Gastroesophageal sphincter (tissue), 3 donors: Measurements from ENCODE around the gene MCM5.

Experiments
- POLR2A ChIP-seq, 2 donors: fragments of 450-650 bp; IDR thresholded peaks; one replicate each; pipeline ENCODE4 v1.6.1; 2017; ENCODE audit warnings: antibody characterized with exemption in 2 of 2, mild to moderate bottlenecking in 2 of 2, moderate library complexity in 1 of 2
- TF ChIP-seq, protein P1 (sequence below), 4 experiments: fragments of 200-600 bp in 2 of 4; fragments of 450-650 bp in 2 of 4; sonication (generic) in 1 of 4; IDR thresholded peaks; one replicate each; pipeline ENCODE4 v1.5.1; 2017 to 2019; ENCODE audit warnings: antibody characterized with exemption in 4 of 4, mild to moderate bottlenecking in 2 of 4, moderate library complexity in 2 of 4

DNA sequence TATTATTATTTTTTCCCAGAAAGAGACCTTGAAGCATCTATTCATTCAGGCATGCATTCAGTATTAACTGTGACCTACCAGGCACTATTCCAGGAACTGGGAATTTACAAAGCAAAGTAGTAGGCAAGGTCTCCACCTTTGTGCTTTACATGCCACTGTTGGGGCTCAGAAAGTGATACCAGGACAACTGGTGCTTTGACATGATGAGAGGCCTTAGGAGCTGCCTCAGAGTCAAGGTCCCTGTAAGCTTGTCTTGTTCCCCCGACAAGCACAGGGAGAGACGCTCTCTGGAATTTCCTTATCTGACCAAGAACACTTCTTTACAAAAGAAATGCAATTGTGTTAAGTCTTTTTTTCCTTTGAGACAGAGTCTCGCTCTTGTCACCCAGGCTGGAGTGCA, 21.3 kb upstream of the MCM5 start:
- TF ChIP-seq, protein P1, sequence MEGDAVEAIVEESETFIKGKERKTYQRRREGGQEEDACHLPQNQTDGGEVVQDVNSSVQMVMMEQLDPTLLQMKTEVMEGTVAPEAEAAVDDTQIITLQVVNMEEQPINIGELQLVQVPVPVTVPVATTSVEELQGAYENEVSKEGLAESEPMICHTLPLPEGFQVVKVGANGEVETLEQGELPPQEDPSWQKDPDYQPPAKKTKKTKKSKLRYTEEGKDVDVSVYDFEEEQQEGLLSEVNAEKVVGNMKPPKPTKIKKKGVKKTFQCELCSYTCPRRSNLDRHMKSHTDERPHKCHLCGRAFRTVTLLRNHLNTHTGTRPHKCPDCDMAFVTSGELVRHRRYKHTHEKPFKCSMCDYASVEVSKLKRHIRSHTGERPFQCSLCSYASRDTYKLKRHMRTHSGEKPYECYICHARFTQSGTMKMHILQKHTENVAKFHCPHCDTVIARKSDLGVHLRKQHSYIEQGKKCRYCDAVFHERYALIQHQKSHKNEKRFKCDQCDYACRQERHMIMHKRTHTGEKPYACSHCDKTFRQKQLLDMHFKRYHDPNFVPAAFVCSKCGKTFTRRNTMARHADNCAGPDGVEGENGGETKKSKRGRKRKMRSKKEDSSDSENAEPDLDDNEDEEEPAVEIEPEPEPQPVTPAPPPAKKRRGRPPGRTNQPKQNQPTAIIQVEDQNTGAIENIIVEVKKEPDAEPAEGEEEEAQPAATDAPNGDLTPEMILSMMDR (IDR thresholded peaks at IDR 0.05), result no peak
- no peak for TF ChIP-seq POLR2A (IDR thresholded peaks at IDR 0.05)
